Suprapubic skin (tissue), 4 donors: ENCODE data around the gene OGT.

Experiments
- EP300 ChIP-seq: sonication (generic); formaldehyde crosslinking; IDR thresholded peaks from one replicate; pipeline ENCODE4 v1.6.1; 2017; ENCODE audit warnings: antibody characterized with exemption
- POLR2AphosphoS5 ChIP-seq, 3 donors: sonication (generic); formaldehyde crosslinking; IDR thresholded peaks; one replicate each; pipeline ENCODE4 v1.6.1; 2017; ENCODE audit warnings: antibody characterized with exemption in 3 of 3
- TF ChIP-seq, protein P1 (sequence below), 2 donors: fragments of 200-600 bp in 1 of 2; fragments of 450-650 bp in 1 of 2; sonication (generic) in 1 of 2; IDR thresholded peaks; one replicate each; pipeline ENCODE4 v1.5.1; 2016 to 2019; ENCODE audit warnings: antibody characterized with exemption in 2 of 2, mild to moderate bottlenecking in 1 of 2, moderate library complexity in 1 of 2

GRCh38 chrX:71577682-71578081 is 44.8 kb downstream of the OGT start:
- TF ChIP-seq, protein P1, sequence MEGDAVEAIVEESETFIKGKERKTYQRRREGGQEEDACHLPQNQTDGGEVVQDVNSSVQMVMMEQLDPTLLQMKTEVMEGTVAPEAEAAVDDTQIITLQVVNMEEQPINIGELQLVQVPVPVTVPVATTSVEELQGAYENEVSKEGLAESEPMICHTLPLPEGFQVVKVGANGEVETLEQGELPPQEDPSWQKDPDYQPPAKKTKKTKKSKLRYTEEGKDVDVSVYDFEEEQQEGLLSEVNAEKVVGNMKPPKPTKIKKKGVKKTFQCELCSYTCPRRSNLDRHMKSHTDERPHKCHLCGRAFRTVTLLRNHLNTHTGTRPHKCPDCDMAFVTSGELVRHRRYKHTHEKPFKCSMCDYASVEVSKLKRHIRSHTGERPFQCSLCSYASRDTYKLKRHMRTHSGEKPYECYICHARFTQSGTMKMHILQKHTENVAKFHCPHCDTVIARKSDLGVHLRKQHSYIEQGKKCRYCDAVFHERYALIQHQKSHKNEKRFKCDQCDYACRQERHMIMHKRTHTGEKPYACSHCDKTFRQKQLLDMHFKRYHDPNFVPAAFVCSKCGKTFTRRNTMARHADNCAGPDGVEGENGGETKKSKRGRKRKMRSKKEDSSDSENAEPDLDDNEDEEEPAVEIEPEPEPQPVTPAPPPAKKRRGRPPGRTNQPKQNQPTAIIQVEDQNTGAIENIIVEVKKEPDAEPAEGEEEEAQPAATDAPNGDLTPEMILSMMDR (IDR thresholded peaks at IDR 0.05), result no peak
- TF ChIP-seq EP300 (no peak), POLR2AphosphoS5 (IDR thresholded peaks at IDR 0.05) (no peak)
